ENCODE results near the gene PLEKHA5.

GRCh38 chr12:19239102-19239501 is 109.6 kb downstream of the PLEKHA5 start:
- TF ChIP-seq CTCF (optimal IDR thresholded peaks at IDR 0.05 in 1 of 3, IDR thresholded peaks at IDR 0.05 in 1 of 3, conservative IDR thresholded peaks at IDR 0.05 in 1 of 3; ENCODE audit: extremely low read depth in 1 of 3, insufficient read depth in 2 of 3, low read length in 3 of 3) (no peak), EZH2 (IDR thresholded peaks at IDR 0.05; ENCODE audit: low read length) (no peak)

Data from keratinocyte (primary cell).